BLaER1 (cell line): ENCODE results near the gene TMEM131.

Source experiments
- H3K27ac ChIP-seq: shearing (Covaris generic); formaldehyde crosslinking; 2 replicates; pipeline ENCODE4 v1.8.1; 2022
- H3K27me3 ChIP-seq: shearing (Covaris generic); formaldehyde crosslinking; 2 replicates; pipeline ENCODE4 v1.8.1; 2022
- H3K36me3 ChIP-seq: shearing (Covaris generic); formaldehyde crosslinking; 2 replicates; pipeline ENCODE4 v1.8.1; 2022
- H3K4me1 ChIP-seq: shearing (Covaris generic); formaldehyde crosslinking; 2 replicates; pipeline ENCODE4 v1.8.1; 2022
- H3K4me2 ChIP-seq: shearing (Covaris generic); formaldehyde crosslinking; 2 replicates; pipeline ENCODE4 v1.8.1; 2022
- H3K4me3 ChIP-seq: shearing (Covaris generic); formaldehyde crosslinking; 2 replicates; pipeline ENCODE4 v1.8.1; 2022
- H3K9ac ChIP-seq: shearing (Covaris generic); formaldehyde crosslinking; 2 replicates; pipeline ENCODE4 v1.8.1; 2022
- H3K9me3 ChIP-seq: shearing (Covaris generic); formaldehyde crosslinking; 2 replicates; pipeline ENCODE4 v1.8.1; 2022
- H4K20me1 ChIP-seq: shearing (Covaris generic); formaldehyde crosslinking; 2 replicates; pipeline ENCODE4 v1.8.1; 2022
- Cebpa-rat ChIP-seq: shearing (Covaris generic); IDR thresholded peaks from 2 replicates; pipeline ENCODE4 v1.8.1; 2022

The TMEM131 gene

GRCh38 chr2:98020992-98021713, 25.4 kb upstream of the TMEM131 start:
- no peaks in the 10 kb centered on the region for H4K20me1 ChIP-seq
- H3K4me3 ChIP-seq: no peak overlapping the region
- peaks cover 12% of the 10 kb centered on the region for H3K4me1 ChIP-seq
- H3K27ac ChIP-seq: no peak overlapping the region
- H3K27me3 ChIP-seq: no peaks in the 10 kb centered on the region
- peaks cover 12% of the 10 kb centered on the region; the same call in 1 of the 2 replicates for H3K9me3 ChIP-seq
- no peak for TF ChIP-seq Cebpa-rat
- H3K4me2 ChIP-seq: no peak overlapping the region; the same call in 1 of the 2 replicates
- H3K9ac ChIP-seq: no peak overlapping the region
- H3K36me3 ChIP-seq: no peaks in the 10 kb centered on the region

DNA sequence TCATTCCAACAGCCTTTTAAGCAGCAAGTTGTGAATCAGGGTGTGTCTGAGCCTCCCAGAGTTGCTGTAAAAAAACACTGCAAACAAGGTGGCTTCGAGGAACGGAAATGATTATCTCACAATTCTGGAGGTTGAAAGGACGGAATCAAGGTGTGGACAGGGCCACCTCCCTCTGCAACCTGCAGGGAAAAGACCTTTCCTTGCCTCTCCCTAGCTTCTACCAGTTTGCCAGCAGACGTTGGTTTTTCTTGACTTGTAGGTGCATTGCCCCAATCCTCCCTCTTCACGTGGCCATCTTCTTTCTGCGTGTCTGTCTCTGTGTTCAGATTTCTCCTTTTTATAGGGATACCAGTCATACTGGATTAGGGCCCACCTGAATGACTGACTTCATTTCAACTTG, 24.8 kb upstream of the TMEM131 start:
- Histone ChIP-seq H3K4me2 (no peak overlapping the region), H3K4me1 (peaks cover 6% of the 10 kb centered on the region; the same call in 1 of the 2 replicates), H3K36me3 (no peaks in the 10 kb centered on the region), H3K9ac (no peak overlapping the region), H3K9me3 (peaks cover 12% of the 10 kb centered on the region; the same call in 1 of the 2 replicates), H3K27ac (no peak overlapping the region), H3K27me3 (no peaks in the 10 kb centered on the region), H4K20me1 (no peaks in the 10 kb centered on the region), H3K4me3 (no peak overlapping the region)
- TF ChIP-seq Cebpa-rat: no peak

GRCh38 chr2:98016908-98017670, 21.3 kb upstream of the TMEM131 start:
- Histone ChIP-seq H3K4me3 (no peak overlapping the region), H3K4me2 (no peak overlapping the region), H4K20me1 (no peaks in the 10 kb centered on the region), H3K27ac (no peak overlapping the region), H3K9ac (no peak overlapping the region), H3K27me3 (no peaks in the 10 kb centered on the region), H3K9me3 (peaks cover 12% of the 10 kb centered on the region; the same call in 1 of the 2 replicates), H3K4me1 (peaks cover 27% of the 10 kb centered on the region), H3K36me3 (no peaks in the 10 kb centered on the region)
- no peak for TF ChIP-seq Cebpa-rat

DNA sequence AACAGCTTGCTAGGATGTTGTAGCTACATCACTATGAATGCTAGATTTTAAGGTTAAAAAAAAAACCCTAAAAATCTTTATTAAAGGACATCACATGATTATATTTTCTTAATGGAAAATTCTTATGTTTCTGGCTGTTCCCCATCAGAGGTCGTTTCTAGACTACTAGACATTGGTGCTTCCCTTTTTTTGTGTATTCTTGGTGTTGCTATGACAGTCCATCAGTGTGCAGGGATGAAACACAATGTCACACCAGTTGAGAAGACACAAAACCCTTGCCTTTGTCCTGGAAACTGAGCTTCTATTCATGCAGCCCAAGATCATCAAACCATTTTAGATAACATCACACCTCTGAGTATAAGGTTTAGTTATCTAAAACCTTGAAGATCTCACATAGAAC, 19.9 kb upstream of the TMEM131 start:
- Histone ChIP-seq H3K4me3 (no peak overlapping the region), H3K4me1 (peaks cover 35% of the 10 kb centered on the region), H4K20me1 (no peaks in the 10 kb centered on the region), H3K9me3 (peaks cover 12% of the 10 kb centered on the region; the same call in 1 of the 2 replicates), H3K27me3 (no peaks in the 10 kb centered on the region), H3K4me2 (no peak overlapping the region), H3K27ac (no peak overlapping the region), H3K9ac (no peak overlapping the region), H3K36me3 (no peaks in the 10 kb centered on the region)
- no peak for TF ChIP-seq Cebpa-rat

DNA sequence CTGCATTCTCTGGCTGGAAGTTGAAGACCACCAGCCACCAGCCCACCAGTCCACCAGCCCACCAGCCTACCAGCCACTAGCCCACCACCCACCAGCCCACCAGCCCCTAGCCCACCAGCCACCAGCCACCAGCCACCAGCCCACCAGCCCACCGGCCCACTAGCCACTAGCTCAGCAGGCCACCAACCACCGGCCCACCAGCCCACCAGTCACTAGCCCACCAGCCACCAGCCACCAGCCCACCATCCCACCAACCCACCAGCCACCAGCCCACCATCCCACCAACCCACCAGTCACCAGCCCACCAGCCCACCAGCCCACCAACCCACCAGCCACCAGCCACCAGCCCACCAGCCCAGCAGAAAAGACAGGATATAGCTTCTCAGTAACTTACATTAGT, 18.6 kb upstream of the TMEM131 start:
- no peak for TF ChIP-seq Cebpa-rat
- no peak overlapping the region for H3K9ac ChIP-seq
- no peaks in the 10 kb centered on the region for H3K36me3 ChIP-seq
- no peaks in the 10 kb centered on the region for H3K27me3 ChIP-seq
- no peak overlapping the region for H3K4me2 ChIP-seq
- peaks cover 48% of the 10 kb centered on the region for H3K4me1 ChIP-seq
- H3K9me3 ChIP-seq: no peaks in the 10 kb centered on the region
- no peak overlapping the region for H3K4me3 ChIP-seq
- H4K20me1 ChIP-seq: no peaks in the 10 kb centered on the region
- H3K27ac ChIP-seq: no peak overlapping the region

DNA sequence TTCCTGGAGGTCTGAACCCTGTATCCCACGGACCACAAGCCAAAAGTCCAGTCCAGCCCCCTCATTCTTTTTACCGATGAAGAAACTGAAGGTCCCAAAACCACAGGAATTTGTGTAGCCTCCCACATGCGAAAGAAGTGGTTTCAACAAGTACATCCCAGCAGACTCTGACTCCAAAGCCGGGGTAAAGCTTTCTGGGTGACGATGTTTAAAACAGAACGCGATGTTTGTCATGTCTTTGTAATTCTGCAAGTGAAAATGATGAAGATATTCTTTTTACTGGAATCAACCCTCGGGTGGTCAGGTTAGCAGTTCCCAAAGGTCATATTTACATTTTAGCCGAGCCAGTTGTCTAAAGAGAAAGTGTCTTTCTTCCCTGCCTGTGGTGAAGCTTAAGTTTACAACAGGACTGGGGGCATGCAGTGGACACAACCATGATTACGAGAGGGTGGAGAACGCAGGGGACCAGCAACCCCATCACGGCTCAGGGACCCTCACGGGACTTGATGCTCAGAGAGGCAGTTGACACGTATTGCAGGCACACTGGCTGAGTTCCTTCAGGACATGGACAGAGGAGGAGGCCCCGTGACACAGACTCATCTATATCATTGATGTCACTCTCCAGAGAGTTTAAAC, 17.8 kb upstream of the TMEM131 start:
- Histone ChIP-seq H3K36me3 (no peaks in the 10 kb centered on the region), H3K9me3 (no peaks in the 10 kb centered on the region), H3K27me3 (no peaks in the 10 kb centered on the region), H4K20me1 (no peaks in the 10 kb centered on the region), H3K4me3 (no peak overlapping the region), H3K27ac (no peak overlapping the region), H3K4me1 (peaks cover 49% of the 10 kb centered on the region), H3K4me2 (peak overlapping the region; percentile 68), H3K9ac (no peak overlapping the region)
- TF ChIP-seq Cebpa-rat: no peak

DNA sequence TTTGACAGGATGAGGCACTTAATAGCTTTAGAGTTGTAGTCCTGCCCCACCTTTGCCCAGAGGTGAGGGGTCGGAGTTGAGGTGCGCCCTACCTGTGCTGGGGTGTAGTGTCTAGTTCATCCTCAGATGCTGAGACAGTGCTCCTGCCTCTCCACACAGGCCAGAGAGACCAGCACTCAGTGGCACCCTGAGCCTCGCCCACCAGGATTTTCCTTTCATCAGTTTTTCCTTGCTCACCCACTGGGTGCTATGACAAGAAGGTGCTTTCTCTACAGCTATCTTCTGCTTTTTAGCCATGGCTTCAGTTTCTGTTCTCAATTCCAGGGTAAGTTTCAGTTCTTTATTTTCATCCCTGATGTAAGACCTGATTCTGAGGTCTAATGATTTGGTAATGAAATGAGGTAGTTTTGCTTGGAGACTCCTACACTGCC, 16.8 kb upstream of the TMEM131 start:
- H3K27me3 ChIP-seq: no peaks in the 10 kb centered on the region
- no peak overlapping the region for H3K27ac ChIP-seq
- peak overlapping the region; percentile 50 for H3K4me2 ChIP-seq
- no peak overlapping the region for H3K9ac ChIP-seq
- no peak overlapping the region for H3K4me3 ChIP-seq
- no peak for TF ChIP-seq Cebpa-rat
- H3K9me3 ChIP-seq: no peaks in the 10 kb centered on the region
- no peaks in the 10 kb centered on the region for H3K36me3 ChIP-seq
- peaks cover 49% of the 10 kb centered on the region for H3K4me1 ChIP-seq
- no peaks in the 10 kb centered on the region for H4K20me1 ChIP-seq

DNA sequence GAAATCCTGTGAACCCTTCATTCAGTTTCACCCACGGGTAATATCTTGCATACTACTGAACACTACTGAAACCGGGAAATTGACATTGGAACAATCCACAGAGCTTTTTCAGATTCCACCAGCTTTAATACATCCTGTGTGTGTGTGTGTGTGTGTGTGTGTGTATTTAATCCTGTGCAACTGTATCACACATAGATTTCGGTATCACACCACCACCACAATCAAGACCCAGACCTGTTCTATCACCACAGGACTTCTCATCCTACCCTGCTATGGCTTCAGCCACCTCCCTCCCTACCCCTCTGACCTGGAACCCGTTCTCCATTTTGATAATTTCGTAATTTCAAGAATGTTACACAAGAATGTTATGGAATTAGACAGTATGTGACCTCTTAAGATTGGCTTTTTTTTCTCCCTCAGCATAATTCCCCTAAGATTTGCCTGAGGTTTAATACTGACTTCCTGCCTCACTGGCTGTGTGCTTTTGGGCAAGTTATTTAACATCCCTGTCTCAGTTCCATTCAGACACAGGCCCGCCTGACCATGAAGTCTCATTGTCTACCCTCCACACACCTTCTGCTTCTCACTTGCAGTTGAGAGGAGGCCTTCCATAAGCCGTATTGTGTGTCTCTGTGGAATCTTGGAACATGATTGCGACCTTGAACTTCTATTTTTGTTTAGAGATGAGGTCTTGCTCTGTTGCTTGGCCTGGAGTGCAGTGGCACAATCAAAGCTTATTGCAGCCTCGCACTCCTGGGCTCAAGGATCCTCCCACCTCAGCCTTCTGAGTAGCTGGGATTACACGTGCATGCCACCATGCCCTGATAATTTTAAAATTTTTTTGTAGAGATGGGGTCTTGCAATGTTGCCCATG, 14.4 kb upstream of the TMEM131 start:
- H3K4me1 ChIP-seq: peaks cover 49% of the 10 kb centered on the region
- H3K27ac ChIP-seq: peak overlapping the region; percentile 39; the same call in 1 of the 2 replicates
- TF ChIP-seq Cebpa-rat: no peak
- no peaks in the 10 kb centered on the region for H4K20me1 ChIP-seq
- peak overlapping the region; percentile 67 for H3K4me2 ChIP-seq
- H3K9me3 ChIP-seq: no peaks in the 10 kb centered on the region
- H3K27me3 ChIP-seq: no peaks in the 10 kb centered on the region
- H3K9ac ChIP-seq: peak overlapping the region; percentile 11; the same call in 1 of the 2 replicates
- no peaks in the 10 kb centered on the region for H3K36me3 ChIP-seq
- no peak overlapping the region for H3K4me3 ChIP-seq

- peaks cover 40% of the 10 kb centered on the region for H3K4me1 ChIP-seq
Measured at GRCh38 chr2:98008415-98008814, 12.7 kb upstream of the TMEM131 start.

More at GRCh38 chr2:98008415-98008814, 12.7 kb upstream of the TMEM131 start:
- Histone ChIP-seq H3K27ac (no peak overlapping the region), H3K9ac (no peak overlapping the region), H3K27me3 (no peaks in the 10 kb centered on the region), H3K9me3 (no peaks in the 10 kb centered on the region), H3K36me3 (no peaks in the 10 kb centered on the region), H4K20me1 (no peaks in the 10 kb centered on the region), H3K4me2 (no peak overlapping the region), H3K4me3 (no peak overlapping the region)
- TF ChIP-seq Cebpa-rat: no peak
